ENCODE measurements around the gene CAPN2. TPM values are rescaled to one million over a fixed set of nuclear protein-coding genes. Genes with fewer than 3 reads are reported as not detected.

The CAPN2 gene
- total RNA-seq, 1 donor from 2014 or later = 271 TPM

- DNase-seq (ENCODE audit: extremely low spot score, unreplicated experiment) = no peak
- Mint-ChIP-seq H3K9me3 (ENCODE audit: unreplicated experiment) (no peaks in the 10 kb centered on the region), H3K27me3 (ENCODE audit: unreplicated experiment) (no peaks in the 10 kb centered on the region), H3K4me3 (ENCODE audit: unreplicated experiment) (no peak overlapping the region), H3K36me3 (ENCODE audit: unreplicated experiment) (peaks cover 20% of the 10 kb centered on the region), H3K27ac (ENCODE audit: unreplicated experiment) (peak overlapping the region; percentile 63), H3K4me1 (ENCODE audit: unreplicated experiment) (peaks cover 63% of the 10 kb centered on the region)
- TF ChIP-seq, protein P1, sequence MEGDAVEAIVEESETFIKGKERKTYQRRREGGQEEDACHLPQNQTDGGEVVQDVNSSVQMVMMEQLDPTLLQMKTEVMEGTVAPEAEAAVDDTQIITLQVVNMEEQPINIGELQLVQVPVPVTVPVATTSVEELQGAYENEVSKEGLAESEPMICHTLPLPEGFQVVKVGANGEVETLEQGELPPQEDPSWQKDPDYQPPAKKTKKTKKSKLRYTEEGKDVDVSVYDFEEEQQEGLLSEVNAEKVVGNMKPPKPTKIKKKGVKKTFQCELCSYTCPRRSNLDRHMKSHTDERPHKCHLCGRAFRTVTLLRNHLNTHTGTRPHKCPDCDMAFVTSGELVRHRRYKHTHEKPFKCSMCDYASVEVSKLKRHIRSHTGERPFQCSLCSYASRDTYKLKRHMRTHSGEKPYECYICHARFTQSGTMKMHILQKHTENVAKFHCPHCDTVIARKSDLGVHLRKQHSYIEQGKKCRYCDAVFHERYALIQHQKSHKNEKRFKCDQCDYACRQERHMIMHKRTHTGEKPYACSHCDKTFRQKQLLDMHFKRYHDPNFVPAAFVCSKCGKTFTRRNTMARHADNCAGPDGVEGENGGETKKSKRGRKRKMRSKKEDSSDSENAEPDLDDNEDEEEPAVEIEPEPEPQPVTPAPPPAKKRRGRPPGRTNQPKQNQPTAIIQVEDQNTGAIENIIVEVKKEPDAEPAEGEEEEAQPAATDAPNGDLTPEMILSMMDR (IDR thresholded peaks at IDR 0.05) = no peak
These were observed 29.5 kb downstream of the CAPN2 start for GRCh38 chr1:223741861-223742260.

- H3K4me3 Mint-ChIP-seq (ENCODE audit: unreplicated experiment) = peak overlapping the region; percentile 35
- H3K27ac Mint-ChIP-seq (ENCODE audit: unreplicated experiment) = peak overlapping the region; percentile 87
- TF ChIP-seq, protein P1 (IDR thresholded peaks at IDR 0.05) = no peak
- H3K4me1 Mint-ChIP-seq (ENCODE audit: unreplicated experiment) = peaks cover 63% of the 10 kb centered on the region
- no peaks in the 10 kb centered on the region for H3K27me3 Mint-ChIP-seq (ENCODE audit: unreplicated experiment)
- H3K36me3 Mint-ChIP-seq (ENCODE audit: unreplicated experiment) = peaks cover 29% of the 10 kb centered on the region
- no peak for DNase-seq (ENCODE audit: extremely low spot score, unreplicated experiment)
- H3K9me3 Mint-ChIP-seq (ENCODE audit: unreplicated experiment) = no peaks in the 10 kb centered on the region
These were observed 30.6 kb downstream of the CAPN2 start for GRCh38 chr1:223742856-223743517.

GRCh38 chr1:223745731-223746130 is 33.4 kb downstream of the CAPN2 start:
- Mint-ChIP-seq H3K27ac (ENCODE audit: unreplicated experiment) (no peak overlapping the region), H3K4me1 (ENCODE audit: unreplicated experiment) (peaks cover 52% of the 10 kb centered on the region), H3K36me3 (ENCODE audit: unreplicated experiment) (peaks cover 38% of the 10 kb centered on the region), H3K27me3 (ENCODE audit: unreplicated experiment) (no peaks in the 10 kb centered on the region), H3K4me3 (ENCODE audit: unreplicated experiment) (no peak overlapping the region), H3K9me3 (ENCODE audit: unreplicated experiment) (no peaks in the 10 kb centered on the region)
- no peak for DNase-seq (ENCODE audit: extremely low spot score, unreplicated experiment)
- TF ChIP-seq, protein P1 (IDR thresholded peaks at IDR 0.05) = no peak

DNA sequence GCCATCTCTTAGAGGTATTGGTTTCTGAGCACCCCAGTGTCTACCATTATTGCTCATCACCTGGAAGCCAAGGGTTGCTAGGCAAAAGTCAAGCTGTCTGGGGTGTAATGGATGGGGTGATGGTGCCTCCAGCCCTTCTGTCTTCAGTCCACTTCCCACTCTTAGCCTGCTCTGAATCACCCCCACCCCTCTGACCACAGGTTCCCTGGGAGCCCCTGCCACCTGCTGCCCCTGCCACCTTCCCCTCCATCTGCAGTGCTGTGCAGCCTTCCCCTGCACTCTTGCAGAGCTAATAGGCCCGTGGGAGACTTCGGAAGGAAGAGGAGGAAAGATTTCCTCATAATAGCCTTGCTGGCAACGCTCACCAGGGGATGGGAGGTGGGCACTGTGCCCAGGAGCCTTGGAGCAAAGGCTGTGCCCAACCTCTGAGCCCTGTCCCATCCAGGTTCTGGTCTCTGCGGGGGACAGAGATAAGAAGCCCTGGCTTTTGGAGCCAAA is 35.5 kb downstream of the CAPN2 start:
- Mint-ChIP-seq H3K4me1 (ENCODE audit: unreplicated experiment) (peaks cover 39% of the 10 kb centered on the region), H3K27ac (ENCODE audit: unreplicated experiment) (peak overlapping the region; percentile 82), H3K4me3 (ENCODE audit: unreplicated experiment) (no peak overlapping the region), H3K27me3 (ENCODE audit: unreplicated experiment) (no peaks in the 10 kb centered on the region), H3K36me3 (ENCODE audit: unreplicated experiment) (peaks cover 49% of the 10 kb centered on the region), H3K9me3 (ENCODE audit: unreplicated experiment) (no peaks in the 10 kb centered on the region)
- TF ChIP-seq, protein P1 (IDR thresholded peaks at IDR 0.05) = no peak
- no peak for DNase-seq (ENCODE audit: extremely low spot score, unreplicated experiment)

DNA sequence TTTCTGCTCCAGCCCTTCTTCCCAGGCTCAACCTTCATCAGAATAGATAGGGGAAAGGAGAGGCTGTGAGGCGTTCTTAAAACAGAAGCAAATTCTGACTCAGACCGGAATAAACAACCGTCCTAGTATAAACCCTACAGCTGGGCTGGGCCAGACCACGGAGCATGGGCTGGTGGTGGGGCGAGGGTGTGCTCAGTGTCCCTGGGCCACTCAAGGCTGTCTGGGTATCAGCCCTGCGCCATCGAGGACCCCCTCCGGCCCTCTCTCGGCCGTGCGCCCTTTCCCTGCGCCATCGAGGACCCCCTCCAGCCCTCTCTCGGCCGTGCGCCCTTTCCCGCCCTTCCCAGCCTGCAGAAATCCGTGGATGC is 36.0 kb downstream of the CAPN2 start:
- Mint-ChIP-seq H3K27me3 (ENCODE audit: unreplicated experiment) (no peaks in the 10 kb centered on the region), H3K4me1 (ENCODE audit: unreplicated experiment) (peaks cover 34% of the 10 kb centered on the region), H3K4me3 (ENCODE audit: unreplicated experiment) (no peak overlapping the region), H3K27ac (ENCODE audit: unreplicated experiment) (peak overlapping the region; percentile 82), H3K9me3 (ENCODE audit: unreplicated experiment) (no peaks in the 10 kb centered on the region), H3K36me3 (ENCODE audit: unreplicated experiment) (peaks cover 53% of the 10 kb centered on the region)
- DNase-seq (ENCODE audit: extremely low spot score, unreplicated experiment) = no peak
- TF ChIP-seq, protein P1 (IDR thresholded peaks at IDR 0.05) = no peak

Measured in osteocyte (in vitro differentiated cells).